IMR-90 (cell line): ENCODE results near the gene ADARB2. TPM values are rescaled to one million over a fixed set of nuclear protein-coding genes. Genes with fewer than 3 reads are reported as not detected.

ENCODE experiments used
- ATAC-seq: fragments of 200-7000 bp; cut with Tn5 transposase; 2 replicates; pipeline ENCODE4 v1.9.1; 2020; ENCODE audit warnings: low read depth, mild to moderate bottlenecking, moderate library complexity
- BruUV-seq: library from RNA; stranded (reverse); fragments of 400-500 nt; replicated peaks from 2 replicates; lab custom pipeline; 2021; lab: Mats Ljungman, UMichigan
- CTCF ChIA-PET: fragments of 300-600 bp; formaldehyde crosslinking; extraction: SDS; loops from one replicate; lab custom pipeline; 2021; ENCODE audit warnings: antibody characterized with exemption; lab: Yijun Ruan, JAX
- POLR2A ChIA-PET: fragments of 300-600 bp; sonication (Branson Sonifier 250); formaldehyde crosslinking; loops from one replicate; lab custom pipeline; 2022; ENCODE audit warnings: antibody characterized with exemption; ENCODE audit not compliant: unreplicated experiment; lab: Charles Lee
- DNase-seq: peaks from one replicate; pipeline ENCODE4 v3.0.0; 2013
- H2AFZ ChIP-seq: replicated peaks from 2 replicates; pipeline ENCODE3; 2013; ENCODE audit warnings: low read length, mild to moderate bottlenecking; ENCODE audit not compliant: poor library complexity
- H2AK5ac ChIP-seq: 2 replicates; pipeline ENCODE4 v1.6.1; 2013; ENCODE audit warnings: low read depth, low read length, inconsistent platforms
- H2AK9ac ChIP-seq: replicated peaks from 2 replicates; pipeline ENCODE3; 2013; ENCODE audit warnings: mild to moderate bottlenecking, low read depth, low read length, moderate library complexity; ENCODE audit not compliant: poor library complexity
- H2BK120ac ChIP-seq: 2 replicates; pipeline ENCODE4 v1.6.1; 2013; ENCODE audit warnings: low read depth, low read length, inconsistent platforms
- H2BK15ac ChIP-seq: 3 replicates; pipeline ENCODE4 v1.6.1; 2013; ENCODE audit warnings: low read depth, low read length, inconsistent platforms
- H2BK20ac ChIP-seq: 2 replicates; pipeline ENCODE4 v1.6.1; 2013; ENCODE audit warnings: low read depth, mild to moderate bottlenecking, inconsistent platforms, low read length, moderate library complexity
- H2BK5ac ChIP-seq: 2 replicates; pipeline ENCODE4 v1.6.1; 2013; ENCODE audit warnings: mild to moderate bottlenecking, low read depth, low read length, inconsistent platforms; ENCODE audit not compliant: poor library complexity, severe bottlenecking
- H3K14ac ChIP-seq: replicated peaks from 2 replicates; pipeline ENCODE4 v1.6.1; 2013; ENCODE audit warnings: low read depth, low read length, inconsistent platforms
- H3K18ac ChIP-seq: 2 replicates; pipeline ENCODE4 v1.6.1; 2013; ENCODE audit warnings: low read depth, low read length, control low read depth
- H3K23ac ChIP-seq: 2 replicates; pipeline ENCODE4 v1.6.1; 2013; ENCODE audit warnings: low read depth, low read length, inconsistent platforms
- H3K27ac ChIP-seq: 2 replicates; pipeline ENCODE4 v1.5.1; 2013; ENCODE audit warnings: mild to moderate bottlenecking, control low read depth, low read length; ENCODE audit not compliant: insufficient read depth
- H3K27me3 ChIP-seq: 2 replicates; pipeline ENCODE4 v1.6.1; 2013; ENCODE audit warnings: low read length; ENCODE audit not compliant: control insufficient read depth, insufficient read depth
- H3K36me3 ChIP-seq: 2 replicates; pipeline ENCODE4 v1.6.1; 2013; ENCODE audit warnings: low read length, mixed read lengths; ENCODE audit not compliant: control insufficient read depth, insufficient read depth
- H3K4ac ChIP-seq: 2 replicates; pipeline ENCODE4 v1.6.1; 2013; ENCODE audit warnings: low read depth, low read length, inconsistent platforms
- H3K4me1 ChIP-seq: 2 replicates; pipeline ENCODE4 v1.6.1; 2013; ENCODE audit warnings: low read length, mixed read lengths; ENCODE audit not compliant: control insufficient read depth, insufficient read depth
- H3K4me2 ChIP-seq: 2 replicates; pipeline ENCODE4 v1.6.1; 2013; ENCODE audit warnings: low read depth, mild to moderate bottlenecking, control low read depth, low read length, moderate library complexity
- H3K4me3 ChIP-seq: 2 replicates; pipeline ENCODE4 v1.5.1; 2013; ENCODE audit warnings: low read depth, mild to moderate bottlenecking, control low read depth, low read length, moderate library complexity; ENCODE audit not compliant: insufficient read depth
- H3K56ac ChIP-seq: 2 replicates; pipeline ENCODE4 v1.6.1; 2013; ENCODE audit warnings: low read length, inconsistent platforms; ENCODE audit not compliant: insufficient read depth; ENCODE audit errors: extremely low read depth
- H3K79me1 ChIP-seq, 2 experiments: 2 replicates each; pipeline ENCODE4 v1.6.1; 2013; ENCODE audit warnings: low read length in 2 of 2, inconsistent platforms in 1 of 2, low read depth in 1 of 2
- H3K9ac ChIP-seq: 2 replicates; pipeline ENCODE4 v1.6.1; 2013; ENCODE audit warnings: low read depth, low read length, control low read depth
- H3K9me1 ChIP-seq: 2 replicates; pipeline ENCODE4 v1.6.1; 2013; ENCODE audit warnings: low read length, inconsistent platforms; ENCODE audit not compliant: insufficient read depth
- H3K9me3 ChIP-seq: 2 replicates; pipeline ENCODE4 v1.6.1; 2013; ENCODE audit warnings: low read length; ENCODE audit not compliant: control insufficient read depth, insufficient read depth
- H4K20me1 ChIP-seq: 2 replicates; pipeline ENCODE4 v1.6.1; 2013; ENCODE audit warnings: low read length, inconsistent platforms; ENCODE audit not compliant: insufficient read depth
- H4K5ac ChIP-seq: 2 replicates; pipeline ENCODE4 v1.6.1; 2013; ENCODE audit warnings: mild to moderate bottlenecking, low read depth, low read length, control low read depth
- H4K8ac ChIP-seq, 2 experiments: 2 replicates each; pipeline ENCODE4 v1.6.1; 2013; ENCODE audit warnings: low read depth in 2 of 2, low read length in 2 of 2, control low read depth in 1 of 2, inconsistent platforms in 1 of 2
- H4K91ac ChIP-seq: 2 replicates; pipeline ENCODE4 v1.6.1; 2013; ENCODE audit warnings: low read depth, low read length, inconsistent platforms; ENCODE audit not compliant: insufficient read depth
- ELK1 ChIP-seq: fragments of 150-350 bp; IDR thresholded peaks from 2 replicates; pipeline ENCODE4 v1.6.1; 2016; ENCODE audit warnings: low read depth, mild to moderate bottlenecking, low read length, moderate library complexity, borderline replicate concordance
- MAZ ChIP-seq: IDR thresholded peaks from 2 replicates; pipeline ENCODE4 v1.6.1; 2012; ENCODE audit warnings: low read depth, mild to moderate bottlenecking, low read length, improper control_type of control experiment, moderate library complexity, borderline replicate concordance
- MXI1 ChIP-seq: IDR thresholded peaks from 2 replicates; pipeline ENCODE4 v1.6.1; 2012; ENCODE audit warnings: low read depth, mild to moderate bottlenecking, low read length, moderate library complexity, borderline replicate concordance
- NFE2L2 ChIP-seq: fragments of 150-350 bp; IDR thresholded peaks from 2 replicates; pipeline ENCODE4 v1.6.1; 2016; ENCODE audit warnings: low read depth, mild to moderate bottlenecking, low read length
- POLR2A ChIP-seq: IDR thresholded peaks from 2 replicates; pipeline ENCODE4 v1.6.1; 2012; ENCODE audit warnings: mild to moderate bottlenecking, low read depth, low read length
- RAD21 ChIP-seq: IDR thresholded peaks from 2 replicates; pipeline ENCODE4 v1.6.1; 2012; ENCODE audit warnings: low read length, improper control_type of control experiment
- RCOR1 ChIP-seq: IDR thresholded peaks from 2 replicates; pipeline ENCODE4 v1.6.1; 2012; ENCODE audit warnings: mild to moderate bottlenecking, low read length, improper control_type of control experiment; ENCODE audit not compliant: insufficient replicate concordance
- WGBS, 2 experiments: methylation state at CpG; one replicate each; pipeline versions ENCODE4 v1.1.5 to v1.1.7; 2013; ENCODE audit warnings: missing lambda C conversion rate in 2 of 2; ENCODE audit not compliant: insufficient read length in 1 of 2; ENCODE audit errors: extremely low coverage in 2 of 2; 5-methylcytosine and 5-hydroxymethylcytosine counted together
- dilution Hi-C: fragments of 300-500 bp; cut with HindIII; formaldehyde crosslinking; loops from one replicate; pipeline ENCODE4 v1.14.3; 2018; ENCODE audit warnings: low sequenced_read_pairs; ENCODE audit not compliant: unreplicated experiment
- in situ Hi-C: fragments of 300-500 bp; cut with MboI; formaldehyde crosslinking; loops from 3 replicates; pipeline ENCODE4 v1.14.3; 2019; ENCODE audit warnings: low sequenced_read_pairs, inconsistent platforms, mixed read lengths
- intact Hi-C: fragments of 100-400 bp; cut with micrococcal nuclease; formaldehyde crosslinking; loops from 2 replicates; pipeline ENCODE4 v1.10.0; 2022
- polyA plus RNA-seq, 3 experiments: library from polyadenylated mRNA; depleted of rRNA; stranded (reverse); fragments of >200 nt; gene quantifications; 2 replicates each; pipeline ENCODE4 v1.2.3, GENCODE V29; 2012; ENCODE audit warnings: low replicate concordance in 1 of 3
- total RNA-seq: library from RNA; depleted of rRNA; stranded (reverse); fragments of >200 nt; gene quantifications from 2 replicates; pipeline ENCODE4 v1.2.3, GENCODE V29; 2012
- TF ChIP-seq, protein P1 (sequence below): fragments of 150-350 bp; IDR thresholded peaks from 2 replicates; pipeline ENCODE4 v1.6.1; 2017; ENCODE audit warnings: mild to moderate bottlenecking, antibody characterized with exemption, low read length, low read depth

The ADARB2 gene
- total and polyA plus RNA-seq, 2 of the 4 experiments (the other 2 are of a cell fraction), result not detected

- Histone ChIP-seq H3K9me3 (peaks cover 34% of the 10 kb centered on the region), H3K36me3 (no peaks in the 10 kb centered on the region), H4K5ac (no peak overlapping the region), H3K18ac (no peak overlapping the region), H4K20me1 (no peaks in the 10 kb centered on the region), H3K9ac (no peak overlapping the region), H2AFZ (no peak overlapping the region), H2AK9ac (no peak overlapping the region), H3K27ac (no peak overlapping the region), H3K4me1 (no peaks in the 10 kb centered on the region), H3K4me2 (no peak overlapping the region), H3K14ac (no peak overlapping the region), H3K79me1 (no peaks in the 10 kb centered on the region), H3K23ac (no peak overlapping the region), H2BK120ac (no peak overlapping the region), H2BK20ac (no peak overlapping the region), H3K27me3 (no peaks in the 10 kb centered on the region), H3K4me3 (no peak overlapping the region), H3K56ac (no peak overlapping the region), H3K9me1 (no peaks in the 10 kb centered on the region), H4K8ac (no peak overlapping the region), H3K4ac (no peak overlapping the region), H2AK5ac (no peak overlapping the region), H4K91ac (no peak overlapping the region), H2BK15ac (no peak overlapping the region), H2BK5ac (no peak overlapping the region)
- TF ChIP-seq, protein P1, sequence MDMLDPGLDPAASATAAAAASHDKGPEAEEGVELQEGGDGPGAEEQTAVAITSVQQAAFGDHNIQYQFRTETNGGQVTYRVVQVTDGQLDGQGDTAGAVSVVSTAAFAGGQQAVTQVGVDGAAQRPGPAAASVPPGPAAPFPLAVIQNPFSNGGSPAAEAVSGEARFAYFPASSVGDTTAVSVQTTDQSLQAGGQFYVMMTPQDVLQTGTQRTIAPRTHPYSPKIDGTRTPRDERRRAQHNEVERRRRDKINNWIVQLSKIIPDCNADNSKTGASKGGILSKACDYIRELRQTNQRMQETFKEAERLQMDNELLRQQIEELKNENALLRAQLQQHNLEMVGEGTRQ, result no peak
- TF ChIP-seq MXI1 (no peak), POLR2A (no peak), ELK1 (no peak), RAD21 (no peak), NFE2L2 (no peak), RCOR1 (no peak), MAZ (no peak)
- CTCF ChIA-PET, result no interaction called here
- intact Hi-C loops, result no loop called here
- dilution Hi-C loops, result no loop called here
- no TSS peak for BruUV-seq
- WGBS, 2 experiments, result 8% methylated on average over 2 of the region's 8 CpGs; no CpG with 5 or more reads in 1 of the 2 experiments
- DNase-seq, result no peak
- POLR2A ChIA-PET, result no interaction called here
- in situ Hi-C loops, result no loop called here
- no peak for ATAC-seq
Measured at GRCh38 chr10:1240341-1240775, 497.0 kb downstream of the ADARB2 start.
